Skeletal muscle satellite cell (primary cell): ENCODE data around the gene LRP8.

Source experiments
- H3K27me3 ChIP-seq: 2 replicates; pipeline ENCODE4 v1.7.0; 2013; ENCODE audit warnings: low read length; ENCODE audit not compliant: control insufficient read depth, insufficient read depth
- H3K36me3 ChIP-seq: 2 replicates; pipeline ENCODE4 v1.7.0; 2013; ENCODE audit warnings: mild to moderate bottlenecking, control low read depth, low read length; ENCODE audit not compliant: insufficient read depth
- H3K4me1 ChIP-seq: 2 replicates; pipeline ENCODE4 v1.7.0; 2013; ENCODE audit warnings: low read length; ENCODE audit not compliant: control insufficient read depth, insufficient read depth
- H3K4me2 ChIP-seq: 2 replicates; pipeline ENCODE4 v1.7.0; 2013; ENCODE audit warnings: mild to moderate bottlenecking, low read length
- H3K4me3 ChIP-seq: 2 replicates; pipeline ENCODE4 v1.7.0; 2013; ENCODE audit warnings: low read length
- H3K9ac ChIP-seq: 2 replicates; pipeline ENCODE4 v1.7.0; 2013; ENCODE audit warnings: mild to moderate bottlenecking, low read depth, low read length, moderate library complexity
- H3K9me3 ChIP-seq: replicated peaks from 2 replicates; pipeline ENCODE4 v1.7.0; 2013; ENCODE audit warnings: mild to moderate bottlenecking, control low read depth, low read length

LRP8 gene

GRCh38 chr1:53369034-53369750 lies 41.3 kb upstream of the LRP8 start:
- Histone ChIP-seq H3K36me3 (no peaks in the 10 kb centered on the region), H3K9me3 (no peaks in the 10 kb centered on the region), H3K27me3 (peaks cover 55% of the 10 kb centered on the region), H3K4me1 (no peaks in the 10 kb centered on the region), H3K4me3 (no peak overlapping the region), H3K9ac (no peak overlapping the region), H3K4me2 (no peak overlapping the region)

GRCh38 chr1:53368314-53369033 lies 40.6 kb upstream of the LRP8 start:
- Histone ChIP-seq H3K4me2 (no peak overlapping the region), H3K4me3 (no peak overlapping the region), H3K9me3 (no peaks in the 10 kb centered on the region), H3K36me3 (no peaks in the 10 kb centered on the region), H3K27me3 (peaks cover 57% of the 10 kb centered on the region), H3K9ac (no peak overlapping the region), H3K4me1 (no peaks in the 10 kb centered on the region)

- Histone ChIP-seq H3K9ac (no peak overlapping the region), H3K4me3 (no peak overlapping the region)
Measured at GRCh38 chr1:53367503-53368313, 39.8 kb upstream of the LRP8 start.

GRCh38 chr1:53366901-53367502 lies 39.1 kb upstream of the LRP8 start:
- Histone ChIP-seq H3K27me3 (peaks cover 67% of the 10 kb centered on the region), H3K4me2 (no peak overlapping the region), H3K9me3 (no peaks in the 10 kb centered on the region), H3K36me3 (no peaks in the 10 kb centered on the region), H3K4me1 (no peaks in the 10 kb centered on the region), H3K4me3 (no peak overlapping the region), H3K9ac (no peak overlapping the region)

More at GRCh38 chr1:53367503-53368313, 39.8 kb upstream of the LRP8 start:
- Histone ChIP-seq H3K36me3 (no peaks in the 10 kb centered on the region), H3K9me3 (no peaks in the 10 kb centered on the region), H3K27me3 (peaks cover 62% of the 10 kb centered on the region), H3K4me2 (no peak overlapping the region), H3K4me1 (no peaks in the 10 kb centered on the region)

- no peaks in the 10 kb centered on the region for H3K4me1 ChIP-seq
- H3K4me3 ChIP-seq = no peak overlapping the region
- no peaks in the 10 kb centered on the region for H3K36me3 ChIP-seq
- H3K4me2 ChIP-seq = no peak overlapping the region
- H3K9me3 ChIP-seq = no peaks in the 10 kb centered on the region
- peaks cover 64% of the 10 kb centered on the region for H3K27me3 ChIP-seq
- H3K9ac ChIP-seq = no peak overlapping the region
Measured at GRCh38 chr1:53365437-53366063, 37.7 kb upstream of the LRP8 start.

- H3K9ac ChIP-seq = no peak overlapping the region
- peaks cover 63% of the 10 kb centered on the region for H3K27me3 ChIP-seq
- H3K4me1 ChIP-seq = no peaks in the 10 kb centered on the region
- H3K9me3 ChIP-seq = peaks cover 12% of the 10 kb centered on the region
- H3K36me3 ChIP-seq = no peaks in the 10 kb centered on the region
- H3K4me3 ChIP-seq = no peak overlapping the region
- H3K4me2 ChIP-seq = no peak overlapping the region
Measured at GRCh38 chr1:53362851-53363642, 35.2 kb upstream of the LRP8 start.

GRCh38 chr1:53362270-53362669 lies 34.4 kb upstream of the LRP8 start:
- no peaks in the 10 kb centered on the region for H3K36me3 ChIP-seq
- H3K27me3 ChIP-seq = peaks cover 62% of the 10 kb centered on the region
- H3K4me2 ChIP-seq = no peak overlapping the region
- no peaks in the 10 kb centered on the region for H3K4me1 ChIP-seq
- no peak overlapping the region for H3K9ac ChIP-seq
- no peak overlapping the region for H3K4me3 ChIP-seq
- H3K9me3 ChIP-seq = peaks cover 17% of the 10 kb centered on the region

- H3K4me2 ChIP-seq = no peak overlapping the region
- no peaks in the 10 kb centered on the region for H3K36me3 ChIP-seq
- no peaks in the 10 kb centered on the region for H3K4me1 ChIP-seq
- H3K27me3 ChIP-seq = peaks cover 55% of the 10 kb centered on the region
- H3K4me3 ChIP-seq = no peak overlapping the region
- H3K9ac ChIP-seq = no peak overlapping the region
- peaks cover 24% of the 10 kb centered on the region for H3K9me3 ChIP-seq
Measured at GRCh38 chr1:53361541-53361961, 33.7 kb upstream of the LRP8 start.

GRCh38 chr1:53359934-53360276 lies 32.0 kb upstream of the LRP8 start:
- peaks cover 51% of the 10 kb centered on the region for H3K27me3 ChIP-seq
- no peak overlapping the region for H3K4me3 ChIP-seq
- no peaks in the 10 kb centered on the region for H3K4me1 ChIP-seq
- H3K9me3 ChIP-seq = peaks cover 24% of the 10 kb centered on the region
- no peak overlapping the region for H3K4me2 ChIP-seq
- no peak overlapping the region for H3K9ac ChIP-seq
- H3K36me3 ChIP-seq = no peaks in the 10 kb centered on the region

GRCh38 chr1:53359225-53359933 lies 31.5 kb upstream of the LRP8 start:
- H3K27me3 ChIP-seq = peaks cover 50% of the 10 kb centered on the region
- H3K4me2 ChIP-seq = no peak overlapping the region
- no peak overlapping the region for H3K4me3 ChIP-seq
- peaks cover 24% of the 10 kb centered on the region for H3K9me3 ChIP-seq
- no peaks in the 10 kb centered on the region for H3K36me3 ChIP-seq
- H3K4me1 ChIP-seq = no peaks in the 10 kb centered on the region
- no peak overlapping the region for H3K9ac ChIP-seq
